HG02852 (cell line): ENCODE measurements around the gene SAPCD1.
"Not testable (repeated sequence)": the region's sequence is repeated elsewhere in the genome, so short reads cannot be mapped to it uniquely, and the experiment has no call there.

Experiments used
- ATAC-seq: cut with Tn5 transposase; IDR thresholded peaks from one replicate; pipeline ENCODE4 v1.9.1; 2021; ENCODE audit warnings: mild to moderate bottlenecking, moderate library complexity; ENCODE audit not compliant: unreplicated experiment

Gene SAPCD1

GRCh38 chr6:31776485-31776988 is 14.1 kb downstream of the SAPCD1 start:
- ATAC-seq: no peak

- peak; percentile 65 for ATAC-seq
Measured at GRCh38 chr6:31776989-31777666, 14.7 kb downstream of the SAPCD1 start, which contains the start of gene VWA7. Gene VWA7 (minus strand): TSS chr6:31777328. CDS start chr6:31776779, 549 bp downstream.

GRCh38 chr6:31777667-31778050 is 15.2 kb downstream of the SAPCD1 start:
- no peak for ATAC-seq

- ATAC-seq: no peak
Measured at GRCh38 chr6:31778193-31778592, 15.7 kb downstream of the SAPCD1 start.

GRCh38 chr6:31778999-31779885 is 16.8 kb downstream of the SAPCD1 start:
- ATAC-seq: no peak

GRCh38 chr6:31779908-31780307 is 17.5 kb downstream of the SAPCD1 start:
- ATAC-seq: no peak

GRCh38 chr6:31780507-31781243 is 18.2 kb downstream of the SAPCD1 start:
- no peak for ATAC-seq

GRCh38 chr6:31781244-31782125 is 19.0 kb downstream of the SAPCD1 start:
- ATAC-seq: no peak

- no peak for ATAC-seq
Measured at GRCh38 chr6:31782126-31782855, 19.8 kb downstream of the SAPCD1 start.

- ATAC-seq: no peak
Measured at GRCh38 chr6:31784098-31784925, 21.9 kb downstream of the SAPCD1 start.

GRCh38 chr6:31785475-31785874 is 23.0 kb downstream of the SAPCD1 start:
- no peak for ATAC-seq

- ATAC-seq: no peak
Measured at GRCh38 chr6:31791324-31792089, 29.1 kb downstream of the SAPCD1 start.

GRCh38 chr6:31792090-31792374 is 29.6 kb downstream of the SAPCD1 start:
- ATAC-seq: no peak

- ATAC-seq: no peak
Measured at GRCh38 chr6:31792761-31793171, 30.3 kb downstream of the SAPCD1 start.

GRCh38 chr6:31793927-31794245 is 31.4 kb downstream of the SAPCD1 start:
- ATAC-seq: not testable (repeated sequence)

GRCh38 chr6:31794294-31794865 is 31.9 kb downstream of the SAPCD1 start:
- ATAC-seq: no peak

GRCh38 chr6:31794866-31795615 is 32.6 kb downstream of the SAPCD1 start:
- ATAC-seq: no peak
